GM21529 (cell line): ENCODE results near the gene APBA2.

Experiments used
- ATAC-seq: cut with Tn5 transposase; IDR thresholded peaks from one replicate; pipeline ENCODE4 v1.9.1; 2021; ENCODE audit not compliant: unreplicated experiment

APBA2 gene

GRCh38 chr15:29128671-29129070 is 242.9 kb downstream of the APBA2 start:
- no peak for ATAC-seq

GRCh38 chr15:29129221-29129620 is 243.4 kb downstream of the APBA2 start:
- no peak for ATAC-seq

- no peak for ATAC-seq
Measured at GRCh38 chr15:29129926-29130325, 244.2 kb downstream of the APBA2 start.

- ATAC-seq = no peak
Measured at GRCh38 chr15:29130476-29130875, 244.7 kb downstream of the APBA2 start.

GRCh38 chr15:29130951-29131839 is 245.4 kb downstream of the APBA2 start:
- ATAC-seq = no peak

GRCh38 chr15:29131840-29132420 is 246.2 kb downstream of the APBA2 start:
- no peak for ATAC-seq

GRCh38 chr15:29132735-29133181 is 247.0 kb downstream of the APBA2 start:
- no peak for ATAC-seq

- ATAC-seq = no peak
Measured at GRCh38 chr15:29133321-29133720, 247.5 kb downstream of the APBA2 start.

GRCh38 chr15:29133791-29134190 is 248.0 kb downstream of the APBA2 start:
- ATAC-seq = no peak

GRCh38 chr15:29134239-29134638 is 248.5 kb downstream of the APBA2 start:
- ATAC-seq = no peak

GRCh38 chr15:29134641-29135308 is 249.0 kb downstream of the APBA2 start:
- ATAC-seq = no peak

- ATAC-seq = no peak
Measured at GRCh38 chr15:29135309-29135657, 249.5 kb downstream of the APBA2 start.

GRCh38 chr15:29135702-29136646 is 250.2 kb downstream of the APBA2 start:
- no peak for ATAC-seq

- no peak for ATAC-seq
Measured at GRCh38 chr15:29138260-29138659, 252.5 kb downstream of the APBA2 start.

GRCh38 chr15:29139072-29139471 is 253.3 kb downstream of the APBA2 start:
- ATAC-seq = no peak

GRCh38 chr15:29139540-29140459 is 254.0 kb downstream of the APBA2 start:
- peak; percentile 60 for ATAC-seq

- ATAC-seq = no peak
Measured at GRCh38 chr15:29140475-29141307, 254.9 kb downstream of the APBA2 start.

GRCh38 chr15:29141308-29142128 is 255.7 kb downstream of the APBA2 start:
- no peak for ATAC-seq
